Pulmonary artery endothelial cell (primary cell): ENCODE measurements around the gene ZNF467. TPM values are rescaled to one million over a fixed set of nuclear protein-coding genes. Genes with fewer than 3 reads are reported as not detected.

Experiments used
- DNase-seq: peaks from one replicate; pipeline ENCODE4 v3.0.0-alpha.2; 2011; ENCODE audit warnings: low read depth, low spot score
- total RNA-seq: library from RNA; depleted of rRNA; stranded (reverse); fragments of >200 nt; gene quantifications from 2 replicates; pipeline ENCODE4 v1.2.3, GENCODE V29; 2014

ZNF467 gene
- total RNA-seq, 1 donor from 2014 or later: 2.7 TPM

GRCh38 chr7:149728491-149729375 is 44.7 kb downstream of the ZNF467 start:
- no peak for DNase-seq

DNA sequence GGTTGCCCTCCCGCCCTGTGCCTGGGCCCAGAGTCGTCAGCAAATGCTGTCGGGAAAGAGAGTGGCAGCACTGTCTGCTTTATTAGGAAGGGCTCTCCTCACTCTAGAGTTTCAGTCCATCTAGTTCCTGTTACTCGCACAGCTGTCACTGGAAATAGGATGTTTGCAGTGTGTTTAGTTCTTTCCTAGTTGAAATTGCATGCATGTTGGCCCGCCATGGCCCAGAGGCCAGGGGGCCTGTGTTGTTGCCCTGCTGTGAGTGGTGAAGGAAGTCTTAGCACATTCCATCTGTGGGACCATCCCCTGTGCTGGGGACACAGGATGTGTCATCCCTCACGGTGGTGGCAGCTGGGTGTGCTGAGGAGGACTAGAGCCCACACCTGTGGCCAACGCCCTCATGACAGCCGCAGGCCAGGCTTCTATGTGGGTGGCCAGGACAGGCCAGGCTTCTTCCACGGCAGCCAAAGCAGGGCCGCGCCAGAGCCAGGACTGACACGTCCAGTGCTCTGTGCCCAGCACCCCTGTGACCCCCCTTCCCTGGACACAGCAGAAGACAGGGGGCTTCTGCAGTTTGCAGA is 45.4 kb downstream of the ZNF467 start:
- no peak for DNase-seq

DNA sequence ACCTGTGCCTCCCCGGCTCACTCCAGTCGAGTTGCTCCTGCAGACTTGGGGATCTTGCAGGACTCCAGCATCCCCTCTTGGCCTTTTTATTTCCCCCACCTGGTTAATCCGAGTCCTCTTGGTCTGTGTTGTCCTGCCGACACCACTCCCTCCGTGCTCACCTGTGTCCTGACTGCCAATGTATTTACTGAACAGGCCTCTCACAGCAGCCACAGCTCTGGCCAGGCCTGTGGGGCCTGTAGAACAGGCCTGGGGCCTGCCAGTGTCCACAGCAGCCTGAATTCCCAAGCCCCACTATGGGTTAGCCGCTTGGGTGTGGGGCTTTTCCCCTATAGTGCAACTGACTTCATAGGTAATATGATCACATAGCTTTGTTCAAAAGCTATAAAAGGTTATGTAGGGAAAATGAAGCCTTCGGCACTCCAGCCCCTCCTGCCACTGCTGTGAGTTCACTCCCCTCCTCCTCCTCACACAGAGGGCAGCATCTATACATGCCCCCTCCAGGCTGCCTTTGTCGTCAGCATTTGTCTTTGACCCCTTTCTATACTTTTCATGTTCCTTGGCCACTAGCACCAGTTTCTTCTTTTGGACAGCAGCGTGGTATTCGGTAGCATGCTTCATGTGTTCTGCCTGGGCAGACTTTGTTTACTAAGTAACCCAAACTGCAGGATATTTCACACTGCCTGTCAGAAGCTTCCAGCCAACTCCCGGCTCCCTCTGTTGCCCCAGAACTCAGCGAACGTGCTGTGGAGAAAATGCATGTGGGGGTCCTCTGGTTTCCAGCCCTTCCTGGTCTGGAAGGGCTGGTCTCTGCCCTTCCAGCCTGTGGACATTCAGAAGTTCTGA is 46.1 kb downstream of the ZNF467 start:
- DNase-seq: no peak

- no peak for DNase-seq
Measured at GRCh38 chr7:149725916-149726315, 47.5 kb downstream of the ZNF467 start.

GRCh38 chr7:149725426-149725821 is 48.0 kb downstream of the ZNF467 start:
- no peak for DNase-seq

DNA sequence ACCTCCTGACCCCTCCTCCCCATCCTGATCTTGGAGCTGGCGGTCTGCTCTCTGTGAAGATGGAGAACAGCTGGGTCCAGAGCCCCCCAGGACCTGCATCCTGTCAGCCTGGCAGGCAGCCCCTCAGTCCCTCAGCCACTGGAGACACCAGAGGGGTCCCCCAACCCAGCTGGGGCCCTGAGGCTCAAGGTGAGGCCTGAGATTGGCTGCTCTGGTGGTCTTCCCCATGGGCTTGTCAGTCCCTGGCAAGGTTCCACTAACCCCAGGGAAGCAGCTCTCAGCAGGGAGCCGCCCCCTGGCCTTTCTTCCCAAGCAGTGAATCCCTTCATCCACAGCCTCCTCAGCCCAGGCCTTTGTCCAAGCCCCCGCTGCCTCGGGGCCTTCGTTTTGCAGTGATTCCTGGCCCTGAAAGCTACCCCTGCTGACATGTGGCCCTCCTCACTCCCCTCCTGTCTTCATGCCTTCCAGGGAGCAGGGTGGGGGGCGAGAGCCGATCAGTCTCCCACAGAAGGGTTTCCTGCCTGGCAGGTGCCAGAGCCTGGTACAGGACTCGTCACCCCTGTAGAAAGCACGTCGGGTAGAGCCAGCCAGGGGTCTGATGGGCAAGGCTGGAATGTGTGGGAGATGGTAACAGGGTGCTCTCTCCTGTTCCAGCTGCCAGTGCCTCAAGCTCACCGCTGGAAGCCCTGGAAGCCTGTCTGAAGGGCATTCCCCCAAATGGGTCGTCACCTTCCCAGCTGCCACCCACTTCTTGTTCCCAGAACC is 48.5 kb downstream of the ZNF467 start:
- no peak for DNase-seq

DNA sequence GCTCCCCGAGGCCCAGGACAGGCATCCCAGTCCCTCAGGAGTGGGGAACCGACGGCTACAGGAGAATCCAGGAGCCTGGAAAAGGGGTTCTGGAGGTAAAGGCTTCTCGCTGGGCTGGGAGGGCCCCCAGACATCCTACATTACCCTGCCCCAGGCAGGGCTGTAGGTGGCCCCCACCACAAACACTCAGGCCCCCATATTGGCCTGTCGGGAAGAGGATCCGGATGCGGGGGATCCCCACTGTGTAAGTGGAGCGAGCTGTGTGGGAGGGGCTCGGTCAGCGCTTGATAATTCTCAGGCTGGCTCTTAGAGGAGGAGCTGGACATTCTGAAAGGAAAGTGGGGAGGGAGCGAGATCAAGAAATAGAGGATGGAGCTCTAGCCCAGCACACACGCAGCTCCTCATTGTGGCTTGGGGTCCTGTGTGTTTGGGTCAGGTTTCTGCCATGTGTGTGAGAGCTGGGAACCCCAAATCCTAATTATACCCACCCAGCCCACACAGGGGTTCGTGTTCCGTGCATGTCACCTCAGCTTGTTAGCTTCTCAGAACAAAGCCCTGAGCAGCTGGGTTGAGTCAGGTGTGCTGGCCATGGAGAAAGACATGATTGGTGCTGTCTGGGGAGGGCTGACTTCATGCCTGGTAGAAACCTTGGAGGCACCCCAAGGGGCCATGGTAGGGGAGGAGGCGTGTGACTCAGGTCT is 49.4 kb downstream of the ZNF467 start:
- no peak for DNase-seq

DNA sequence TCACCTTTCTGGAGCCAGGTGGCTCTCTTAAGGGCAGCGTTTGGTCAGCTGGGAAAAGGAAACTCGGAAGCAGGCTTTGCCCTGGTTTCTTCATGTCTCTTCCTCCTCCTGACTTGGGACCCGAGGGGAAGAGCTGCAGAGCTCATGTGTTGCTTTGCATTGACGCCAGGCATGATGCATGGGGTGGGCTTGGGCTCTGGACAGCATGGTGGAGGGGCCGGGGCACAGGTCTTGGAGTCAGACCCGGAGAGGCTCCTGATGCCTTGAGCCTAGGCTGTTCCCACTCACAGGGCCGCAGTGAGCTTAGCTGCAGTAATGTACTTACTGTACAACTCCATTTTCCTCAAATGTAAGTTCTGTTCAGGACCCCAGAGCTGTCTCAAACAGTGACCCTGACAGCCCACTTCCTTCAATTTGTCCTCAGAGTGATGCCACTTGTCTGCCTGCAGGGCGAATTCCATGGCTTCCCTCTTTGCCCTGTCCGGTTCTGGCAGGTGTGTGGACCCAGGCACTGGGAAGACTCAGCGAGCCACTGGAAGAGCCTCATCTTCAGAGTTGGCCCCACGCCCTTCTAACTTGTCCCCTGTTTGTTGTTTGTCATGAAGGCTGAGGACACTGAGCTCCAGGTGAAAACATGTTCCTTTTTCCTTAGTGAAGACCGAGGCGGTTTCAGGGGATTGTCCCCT is 50.2 kb downstream of the ZNF467 start:
- DNase-seq: no peak

- DNase-seq: no peak
Measured at GRCh38 chr7:149722356-149722957, 50.9 kb downstream of the ZNF467 start.

DNA sequence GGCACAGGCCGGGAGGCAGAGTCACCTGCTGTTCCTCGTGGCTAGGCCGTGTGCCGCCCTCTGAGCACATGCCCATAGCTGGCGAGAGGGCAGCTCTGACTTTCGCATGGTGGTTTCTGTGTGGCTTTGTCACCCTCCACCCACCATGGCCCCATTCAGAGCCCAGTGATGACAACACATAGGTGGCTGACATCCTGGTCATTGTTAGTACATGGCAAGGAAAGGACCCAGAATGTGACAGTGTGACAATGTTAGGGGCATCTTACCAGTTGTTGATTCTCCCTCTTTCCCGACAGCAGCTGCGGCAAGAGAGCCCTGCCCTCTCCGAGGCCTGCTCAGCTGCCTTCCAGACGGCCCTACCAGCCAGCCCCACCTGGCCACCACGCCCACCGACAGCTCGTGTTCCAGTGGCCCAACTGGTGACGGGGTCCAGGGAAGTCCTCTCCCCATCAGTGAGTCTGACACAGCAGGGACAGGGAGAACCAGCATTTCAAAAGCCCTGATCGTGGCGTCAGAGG is 52.2 kb downstream of the ZNF467 start:
- DNase-seq: no peak

DNA sequence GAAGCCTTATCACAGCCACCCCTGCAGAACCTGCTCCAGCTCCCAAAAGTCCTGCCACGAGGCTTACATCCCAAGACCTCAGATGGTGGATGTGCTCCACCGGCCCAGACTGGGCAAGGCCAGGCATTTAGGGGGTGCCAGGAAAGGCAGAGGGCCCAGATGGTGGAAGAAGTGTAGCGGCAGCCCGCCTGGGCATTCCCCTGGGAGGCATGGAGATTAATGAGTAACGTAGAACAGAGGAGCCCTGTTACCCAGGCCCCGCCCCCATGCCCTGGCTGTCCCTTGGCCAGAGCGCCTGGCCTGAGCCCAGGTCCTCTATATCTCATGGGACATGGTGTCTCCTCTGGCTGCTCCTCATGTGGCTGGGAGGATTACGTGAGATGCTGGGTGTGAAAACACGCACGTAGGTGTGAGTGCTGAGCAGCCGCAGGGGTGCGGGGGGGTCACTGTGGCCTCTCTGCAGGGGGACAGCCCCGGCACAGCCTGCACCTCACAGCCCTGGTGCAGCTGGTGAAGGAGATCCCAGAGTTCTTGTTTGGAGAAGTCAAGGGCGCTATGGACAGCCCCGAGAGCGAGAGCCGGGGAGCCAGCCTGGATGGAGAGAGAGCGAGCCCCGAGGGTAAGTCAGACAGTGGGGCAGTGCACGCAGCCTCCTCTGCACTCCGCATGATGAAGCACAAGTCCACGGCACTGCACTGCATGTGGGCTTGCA is 52.9 kb downstream of the ZNF467 start:
- DNase-seq: no peak

DNA sequence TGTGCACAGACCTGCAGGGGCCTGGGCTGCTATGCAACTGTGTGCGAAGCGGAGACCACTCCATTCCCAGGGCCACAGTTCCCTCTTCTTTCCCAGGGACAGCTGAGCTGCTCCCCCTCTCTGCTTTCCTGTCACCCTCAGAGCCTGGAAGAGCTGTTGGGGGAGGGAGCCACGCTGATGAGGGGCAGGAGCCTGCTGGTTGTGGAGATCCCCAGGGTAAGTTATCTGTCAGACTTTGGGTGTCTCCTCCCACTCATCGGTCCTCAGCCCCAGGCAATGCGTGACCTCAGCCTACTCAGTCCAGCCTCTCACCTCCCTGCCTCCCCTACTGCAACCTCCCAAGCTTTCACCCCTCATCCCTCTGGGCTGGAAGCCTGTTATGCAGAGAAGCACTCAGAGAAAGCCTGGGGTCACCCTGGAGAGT is 53.5 kb downstream of the ZNF467 start:
- DNase-seq: no peak

GRCh38 chr7:149719050-149719899 is 54.1 kb downstream of the ZNF467 start:
- no peak for DNase-seq

GRCh38 chr7:149718730-149719049 is 54.7 kb downstream of the ZNF467 start:
- no peak for DNase-seq

DNA sequence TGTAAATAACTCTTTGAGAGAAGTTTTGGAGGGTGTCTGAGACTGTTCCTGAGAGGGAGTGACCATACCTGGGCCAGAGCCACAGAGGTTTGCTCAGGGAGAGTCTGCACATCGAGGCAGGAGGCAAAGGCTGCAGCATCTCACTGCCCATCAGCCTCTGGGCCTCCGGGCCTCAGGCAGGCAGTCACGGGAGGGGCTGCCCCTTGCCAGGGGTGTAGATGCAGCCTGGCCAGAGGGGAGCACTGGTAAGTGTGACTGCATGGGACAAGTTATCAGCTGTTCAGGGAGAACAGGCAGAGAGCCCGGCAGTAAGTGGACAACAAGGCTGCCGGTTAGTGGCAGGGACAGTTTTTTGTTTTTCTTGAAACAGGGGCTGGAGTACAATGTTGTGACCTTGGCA is 55.9 kb downstream of the ZNF467 start:
- no peak for DNase-seq

DNA sequence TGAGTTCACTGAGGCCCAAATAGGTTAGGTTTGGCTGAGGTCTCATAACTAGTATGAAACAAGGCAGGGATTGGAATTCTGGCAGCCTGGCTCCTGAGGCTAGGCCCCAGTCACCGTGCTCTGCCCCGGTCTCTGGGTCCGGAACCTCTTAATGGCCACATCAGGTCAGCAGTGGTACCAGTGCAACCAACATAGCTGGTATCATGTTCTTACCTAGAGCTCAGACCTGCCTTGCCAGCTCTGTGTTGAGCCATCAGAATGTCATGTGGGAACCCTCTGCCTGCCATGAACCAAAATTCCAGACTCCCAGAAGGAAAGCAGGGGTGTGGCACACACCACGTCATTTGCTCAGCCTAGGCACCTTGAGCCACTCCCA is 56.5 kb downstream of the ZNF467 start:
- no peak for DNase-seq

- DNase-seq: no peak
Measured at GRCh38 chr7:149716007-149716931, 57.1 kb downstream of the ZNF467 start.
